GM12865 (cell line): ENCODE results near the gene UNC5CL.
A peak's percentile ranks its signal among the peaks of the same experiment; 100 is the strongest.

Experiments
- DNase-seq: peaks from one replicate; pipeline ENCODE4 v3.0.0; 2010; ENCODE audit warnings: low read depth
- H3K4me3 ChIP-seq: 2 replicates; pipeline ENCODE4 v1.5.1; 2011; ENCODE audit warnings: mild to moderate bottlenecking, low read depth, low read length, control low read depth
- CTCF ChIP-seq: IDR thresholded peaks from 2 replicates; pipeline ENCODE4 v1.5.1; 2011; ENCODE audit warnings: low read length, control low read depth, low read depth, inconsistent platforms; ENCODE audit not compliant: insufficient read depth; ENCODE audit errors: missing control alignments

UNC5CL gene

DNA sequence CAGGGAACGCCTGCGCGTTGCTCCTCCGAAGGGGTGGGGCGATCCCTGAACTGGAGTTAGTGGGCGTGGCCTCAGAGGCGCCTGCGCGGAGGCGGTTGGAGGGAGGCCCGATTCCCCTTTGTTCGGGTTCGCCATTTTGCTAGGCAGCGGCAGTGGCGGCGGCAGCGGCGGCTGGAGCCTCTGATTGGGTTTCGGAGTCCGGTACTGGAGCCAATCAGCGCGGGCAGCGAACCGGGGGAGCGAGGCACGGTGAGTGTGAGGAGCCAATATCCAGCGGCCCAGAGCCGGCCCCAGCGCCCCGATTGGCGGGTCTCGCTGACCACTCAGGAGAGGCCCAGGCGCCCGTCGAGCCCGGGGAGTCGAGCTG lies 33.8 kb upstream of the UNC5CL start, which contains the start of gene NFYA:
Gene NFYA, plus strand, starts transcription at position 139 of the 367 bp plus-strand sequence. CDS start 6,116 bp downstream, outside the sequence.
- TF ChIP-seq CTCF, result no peak
- H3K4me3 ChIP-seq, result peak within 1 kb of the TSS; percentile 99
- no peak for DNase-seq

GRCh38 chr6:41071923-41072835 lies 33.2 kb upstream of the UNC5CL start, which contains the start of gene OARD1:
Gene OARD1, minus strand, starts transcription at chr6:41072356. Its CDS starts 722 bp downstream, at chr6:41071634.
- no peak for TF ChIP-seq CTCF

DNA sequence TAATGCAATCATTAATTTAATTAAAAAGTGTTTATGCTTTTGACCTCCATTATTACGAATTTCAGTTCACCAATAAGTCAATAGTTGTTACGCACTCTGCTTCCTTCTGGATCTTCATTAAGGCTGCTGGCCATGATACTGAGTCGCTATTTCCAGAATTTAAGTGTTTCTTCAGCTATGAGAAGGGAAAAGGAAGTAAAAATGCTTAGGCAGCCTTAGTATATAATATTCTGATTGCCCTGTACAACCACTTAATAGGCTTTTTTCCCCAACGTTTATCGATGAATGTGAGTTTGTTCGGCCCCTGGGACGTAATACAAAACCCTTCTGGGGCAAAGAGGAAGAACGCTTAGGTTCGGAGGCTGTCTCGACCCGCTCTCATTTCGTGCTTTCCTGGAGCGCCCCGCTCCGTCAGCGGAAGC lies 32.5 kb upstream of the UNC5CL start:
- peak; percentile 88 for DNase-seq
- peak overlapping the region; percentile 83 for H3K4me3 ChIP-seq
- TF ChIP-seq CTCF, result no peak

More at GRCh38 chr6:41071923-41072835, 33.2 kb upstream of the UNC5CL start, which contains the start of gene OARD1:
- peak within 1 kb of the TSS; percentile 99 for H3K4me3 ChIP-seq
- peak; percentile 99 for DNase-seq

- peak; percentile 76 for TF ChIP-seq CTCF
- no peak overlapping the region for H3K4me3 ChIP-seq
- DNase-seq, result peak; percentile 82
Observed at GRCh38 chr6:41066867-41067304, 27.9 kb upstream of the UNC5CL start.

- H3K4me3 ChIP-seq, result no peak overlapping the region
- no peak for TF ChIP-seq CTCF
- DNase-seq, result no peak
Observed at GRCh38 chr6:41065550-41066026, 26.6 kb upstream of the UNC5CL start.

DNA sequence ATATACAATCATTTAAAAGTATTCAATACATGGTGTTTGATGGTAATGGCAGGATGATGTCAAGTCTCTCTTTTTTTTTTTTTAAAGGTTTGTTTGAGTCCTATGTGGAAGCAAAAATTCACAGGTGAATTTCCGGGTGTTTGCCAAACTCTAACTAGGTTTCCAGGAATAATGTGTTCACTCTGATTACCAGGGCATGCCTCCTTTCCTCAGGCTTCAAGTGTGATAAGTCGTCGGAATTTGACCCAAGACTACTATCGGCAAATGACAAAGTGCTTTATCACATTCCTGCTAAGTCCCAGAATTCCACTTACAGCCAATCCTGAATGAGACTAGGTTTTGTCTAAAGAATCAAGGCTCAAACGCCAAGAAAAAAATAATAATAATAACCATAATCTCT lies 25.8 kb upstream of the UNC5CL start:
- TF ChIP-seq CTCF, result no peak
- DNase-seq, result no peak
- H3K4me3 ChIP-seq, result no peak overlapping the region
